ENCODE results near the gene OR1K1. TPM values are rescaled to one million over a fixed set of nuclear protein-coding genes. Genes with fewer than 3 reads are reported as not detected.

The OR1K1 gene
- total and polyA plus RNA-seq, 9 of the 15 experiments (the other 6 are each of a cell fraction or from before 2014, with no cell fraction given), result not detected

- no peak for TF ChIP-seq ZBTB33 (CRISPR knock-in tag; IDR thresholded peaks at IDR 0.05)
Observed at GRCh38 chr9:122815544-122815943, 15.6 kb downstream of the OR1K1 start (continued).

GRCh38 chr9:122816163-122816867 lies 16.4 kb downstream of the OR1K1 start:
- BruUV-seq (replicated peaks), result no TSS peak
- Histone ChIP-seq H3K79me2 (ENCODE audit: control insufficient read depth, insufficient read depth, low read length) (peaks cover 4% of the 10 kb centered on the region; the same call in 1 of the 3 replicates), H3K4me3 (no peak overlapping the region), H3K36me3 (ENCODE audit: control insufficient read depth, insufficient read depth, low read length) (peaks cover 34% of the 10 kb centered on the region; the same call in 2 of the 3 replicates), H3K4me2 (ENCODE audit: insufficient read depth, low read length) (no peak overlapping the region), H3K9me1 (ENCODE audit: control insufficient read depth, insufficient read depth, low read length) (no peaks in the 10 kb centered on the region), H3K9me3 (replicated peaks; ENCODE audit: control insufficient read depth, insufficient read depth, low read depth, low read length) (no peaks in the 10 kb centered on the region), H2AFZ (ENCODE audit: low read depth, low read length) (no peak overlapping the region), H4K20me1 (replicated peaks; ENCODE audit: control insufficient read depth, insufficient read depth, low read length) (no peaks in the 10 kb centered on the region), H3K4me1 (replicated peaks in 1 of 2; ENCODE audit: control insufficient read depth in 2 of 2, insufficient read depth in 2 of 2, low read length in 2 of 2) (peaks cover 0 to under 1% of the 10 kb centered on the region in 2 experiments; a peak in 2 of 5 replicates), H3K9ac (ENCODE audit: insufficient read depth in 1 of 2, low read depth in 2 of 2, low read length in 2 of 2) (no peak overlapping the region), H3K27me3 (ENCODE audit: control insufficient read depth in 2 of 2, insufficient read depth in 2 of 2, low read length in 2 of 2) (no peaks in the 10 kb centered on the region), H3K27ac (ENCODE audit: extremely low read depth, low read depth, low read length) (no peak overlapping the region)
- ATAC-seq, result no peak
- CTCF ChIA-PET (ENCODE audit: low intra/inter-chr PET ratio), result no interaction called here
- 78% methylated on average over 17 of the region's 17 CpGs for WGBS (ENCODE audit: insufficient coverage, low coverage, missing lambda C conversion rate)
- TF ChIP-seq NFE2L1 (tag; IDR thresholded peaks at IDR 0.05; ENCODE audit: borderline replicate concordance, low read depth) (no peak), PHF8 (IDR thresholded peaks at IDR 0.05; ENCODE audit: borderline replicate concordance, low read length) (no peak), HEY1 (CRISPR knock-in tag; IDR thresholded peaks at IDR 0.05; ENCODE audit: borderline replicate concordance) (no peak), NCOA1 (IDR thresholded peaks at IDR 0.05; ENCODE audit: low read depth) (no peak), SIN3A (IDR thresholded peaks at IDR 0.05; ENCODE audit: borderline replicate concordance in 2 of 2, control insufficient read depth in 1 of 2, low read depth in 2 of 2, low read length in 2 of 2) (no peak), MYNN (IDR thresholded peaks at IDR 0.05) (no peak), MYNN (CRISPR knock-in tag; IDR thresholded peaks at IDR 0.05) (no peak)
- TF ChIP-seq, protein P1, sequence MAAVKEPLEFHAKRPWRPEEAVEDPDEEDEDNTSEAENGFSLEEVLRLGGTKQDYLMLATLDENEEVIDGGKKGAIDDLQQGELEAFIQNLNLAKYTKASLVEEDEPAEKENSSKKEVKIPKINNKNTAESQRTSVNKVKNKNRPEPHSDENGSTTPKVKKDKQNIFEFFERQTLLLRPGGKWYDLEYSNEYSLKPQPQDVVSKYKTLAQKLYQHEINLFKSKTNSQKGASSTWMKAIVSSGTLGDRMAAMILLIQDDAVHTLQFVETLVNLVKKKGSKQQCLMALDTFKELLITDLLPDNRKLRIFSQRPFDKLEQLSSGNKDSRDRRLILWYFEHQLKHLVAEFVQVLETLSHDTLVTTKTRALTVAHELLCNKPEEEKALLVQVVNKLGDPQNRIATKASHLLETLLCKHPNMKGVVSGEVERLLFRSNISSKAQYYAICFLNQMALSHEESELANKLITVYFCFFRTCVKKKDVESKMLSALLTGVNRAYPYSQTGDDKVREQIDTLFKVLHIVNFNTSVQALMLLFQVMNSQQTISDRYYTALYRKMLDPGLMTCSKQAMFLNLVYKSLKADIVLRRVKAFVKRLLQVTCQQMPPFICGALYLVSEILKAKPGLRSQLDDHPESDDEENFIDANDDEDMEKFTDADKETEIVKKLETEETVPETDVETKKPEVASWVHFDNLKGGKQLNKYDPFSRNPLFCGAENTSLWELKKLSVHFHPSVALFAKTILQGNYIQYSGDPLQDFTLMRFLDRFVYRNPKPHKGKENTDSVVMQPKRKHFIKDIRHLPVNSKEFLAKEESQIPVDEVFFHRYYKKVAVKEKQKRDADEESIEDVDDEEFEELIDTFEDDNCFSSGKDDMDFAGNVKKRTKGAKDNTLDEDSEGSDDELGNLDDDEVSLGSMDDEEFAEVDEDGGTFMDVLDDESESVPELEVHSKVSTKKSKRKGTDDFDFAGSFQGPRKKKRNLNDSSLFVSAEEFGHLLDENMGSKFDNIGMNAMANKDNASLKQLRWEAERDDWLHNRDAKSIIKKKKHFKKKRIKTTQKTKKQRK (IDR thresholded peaks at IDR 0.05; ENCODE audit: borderline replicate concordance, low read depth, low read length), result no peak
- TF ChIP-seq, protein P2, sequence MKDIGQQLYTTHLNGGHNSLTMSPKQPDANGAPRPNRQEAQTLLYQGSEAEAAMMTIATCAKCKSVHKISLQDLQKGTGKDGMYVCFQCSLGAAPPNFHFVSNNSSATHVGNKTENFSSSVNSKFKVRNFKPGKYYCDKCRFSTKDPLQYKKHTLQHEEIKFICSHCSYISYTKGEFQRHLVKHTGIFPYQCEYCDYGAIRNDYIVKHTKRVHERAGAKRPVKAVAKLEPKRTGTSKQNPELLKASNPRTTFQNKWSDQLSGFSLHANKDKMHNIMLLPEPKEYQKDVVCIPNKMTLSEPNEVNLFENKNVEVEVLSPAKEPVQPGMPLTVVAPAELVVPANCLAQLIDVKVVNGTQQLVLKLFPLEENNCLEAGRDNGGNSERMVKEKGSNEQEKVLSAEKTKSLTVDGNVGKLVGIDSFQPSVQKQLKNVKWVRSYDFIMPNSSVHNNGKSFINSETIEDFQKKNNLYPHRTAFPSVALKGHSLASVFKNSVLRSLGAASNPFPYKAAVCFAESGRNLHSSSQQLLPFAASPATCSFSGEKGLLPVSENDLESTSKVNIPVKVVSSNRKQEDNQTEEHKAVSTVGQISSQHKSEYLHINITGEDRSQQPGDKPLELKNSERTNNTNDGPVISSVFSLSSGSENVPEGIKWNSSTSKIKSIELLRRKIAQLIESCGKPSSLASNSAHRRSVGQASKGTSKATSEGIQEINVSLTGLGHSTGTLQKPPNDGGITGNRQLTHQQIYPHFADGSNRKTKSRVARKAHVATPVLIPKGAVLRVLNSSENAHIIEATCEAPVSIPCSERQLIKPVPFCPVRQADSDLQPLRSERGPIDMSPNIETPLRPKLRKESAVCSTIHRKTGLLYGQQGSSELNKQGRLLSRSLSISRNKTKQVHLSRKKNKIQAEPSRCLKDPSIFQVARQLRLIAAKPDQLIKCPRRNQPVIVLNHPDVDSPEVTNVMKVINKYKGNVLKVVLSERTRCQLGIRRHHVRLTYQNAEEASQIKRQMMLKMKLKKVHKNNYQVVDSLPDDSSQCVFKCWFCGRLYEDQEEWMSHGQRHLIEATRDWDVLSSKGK (CRISPR knock-in tag; IDR thresholded peaks at IDR 0.05), result no peak
- DNase-seq (ENCODE audit: extremely low read depth in 1 of 4, low spot score in 3 of 4), result no peak
- in situ Hi-C loops (cut with MboI) (loop anchor here (10.0 kb wide), 1 partner anchor 692 kb away; no protein-coding TSS in a partner anchor), intact Hi-C loops (cut with micrococcal nuclease) (no loop called here)
- POLR2A ChIA-PET, result interaction anchor here (0.7 to 0.9 kb wide), 2 partner anchors 176 to 439 kb away, joined by 3 read pairs; no protein-coding TSS in a partner anchor
- FAIRE-seq, result no peak
